Gastrocnemius medialis (tissue), 4 donors: ENCODE measurements around the gene ENTPD6. TPM values are rescaled to one million over a fixed set of nuclear protein-coding genes. Genes with fewer than 3 reads are reported as not detected.

Source experiments
- ATAC-seq, 2 donors: fragments of 150-250 bp; one replicate each; pipeline ENCODE4 v1.9.1; 2016
- DNase-seq, 2 donors: peaks; one replicate each; pipeline ENCODE4 v3.0.0-alpha.2; 2019
- H3K27ac ChIP-seq, 4 donors: fragments of 200-600 bp; sonication (generic); 1 replicate in 1 of 4; 2 replicates in 3 of 4; pipeline ENCODE4 v1.5.1; 2016 to 2018; ENCODE audit warnings: mild to moderate bottlenecking in 2 of 4, moderate library complexity in 1 of 4
- H3K27me3 ChIP-seq, 3 donors: fragments of 200-600 bp; sonication (generic) in 2 of 3; 1 replicate in 1 of 3; 2 replicates in 2 of 3; pipeline versions ENCODE4 v1.5.1 to v1.6.0; 2016 to 2019; ENCODE audit warnings: mild to moderate bottlenecking in 1 of 3, moderate library complexity in 1 of 3
- H3K36me3 ChIP-seq, 2 donors: fragments of 200-600 bp; sonication (generic) in 1 of 2; one replicate each; pipeline ENCODE4 v1.5.1; 2017 to 2018
- H3K4me1 ChIP-seq, 2 donors: fragments of 200-600 bp; sonication (generic) in 1 of 2; one replicate each; pipeline ENCODE4 v1.5.1; 2016 to 2017; ENCODE audit warnings: mild to moderate bottlenecking in 2 of 2
- H3K4me3 ChIP-seq, 4 donors: fragments of 200-600 bp; sonication (generic) in 3 of 4; 1 replicate in 1 of 4; 2 replicates in 3 of 4; pipeline ENCODE4 v1.5.1; 2016 to 2019; ENCODE audit warnings: mild to moderate bottlenecking in 2 of 4
- H3K9me3 ChIP-seq, 3 donors: fragments of 200-600 bp; sonication (generic) in 2 of 3; 1 replicate in 1 of 3; 2 replicates in 2 of 3; pipeline ENCODE4 v1.5.1; 2016 to 2019
- CTCF ChIP-seq, 5 experiments: fragments of 450-650 bp in 3 of 5; fragments of 200-600 bp in 2 of 5; sonication (generic) in 2 of 5; IDR thresholded peaks in 4 of 5; conservative IDR thresholded peaks in 1 of 5; 1 replicate in 4 of 5; 2 replicates in 1 of 5; pipeline ENCODE4 v1.5.1; 2016 to 2019; ENCODE audit warnings: antibody characterized with exemption in 5 of 5, mild to moderate bottlenecking in 3 of 5, moderate library complexity in 3 of 5
- POLR2A ChIP-seq, 2 donors: fragments of 450-650 bp; IDR thresholded peaks; one replicate each; pipeline ENCODE4 v1.6.1; 2017; ENCODE audit warnings: antibody characterized with exemption in 2 of 2, mild to moderate bottlenecking in 2 of 2, moderate library complexity in 2 of 2
- in situ Hi-C, 4 donors: fragments of 200-750 bp; cut with MboI; loops; one replicate each; pipeline versions ENCODE4 v1.15.0 to v1.8.0; 2017; ENCODE audit warnings: low sequenced_read_pairs in 4 of 4
- intact Hi-C: fragments of 100-400 bp; cut with DNase I; formaldehyde crosslinking; loops from one replicate; pipeline ENCODE4 v1.15.1; 2023; ENCODE audit warnings: low total_unique reads
- total RNA-seq, 4 donors: library from RNA; depleted of rRNA; stranded (reverse); fragments of >200 nt; gene quantifications; one replicate each; pipeline versions ENCODE4 v1.1.0 to v1.2.3, GENCODE V29; 2016

Gene ENTPD6
- total RNA-seq, 4 donors from 2014 or later: 27.0 to 61.1 (median 50.2) TPM

- DNase-seq (no peak), ATAC-seq (no peak)
- Histone ChIP-seq H3K4me1 (peaks cover 1 to 10% of the 10 kb centered on the region in 2 donors), H3K4me3 (no peak overlapping the region), H3K36me3 (no peaks in the 10 kb centered on the region), H3K27me3 (peaks cover 0 to 2% (median under 1%) of the 10 kb centered on the region in 3 donors), H3K9me3 (no peaks in the 10 kb centered on the region), H3K27ac (no peak overlapping the region)
- intact Hi-C loops: no loop called here
- in situ Hi-C loops: loop anchor here in 3 of 4 donors (10.0 to 25.0 kb wide), 4 partner anchors 96 to 204 kb away; partner anchors contain the start of genes ABHD12 (in 1 of the 3), ACSS1 (in 1 of the 3) and APMAP (in 1 of the 3)
- TF ChIP-seq POLR2A (IDR thresholded peaks at IDR 0.05): no peak
- TF ChIP-seq CTCF (IDR thresholded peaks at IDR 0.05 in 4 of 5, conservative IDR thresholded peaks at IDR 0.05 in 1 of 5): no peak
These were observed 3.8 kb upstream of the ENTPD6 start for GRCh38 chr20:25191689-25192088.

GRCh38 chr20:25193843-25194242 lies 1.7 kb upstream of the ENTPD6 start:
- DNase-seq (no peak), ATAC-seq (no peak)
- H3K27ac ChIP-seq: no peak overlapping the region

GRCh38 chr20:25194333-25194972 lies 1.1 kb upstream of the ENTPD6 start:
- in situ Hi-C loops: loop anchor here in 3 of 4 donors (10.0 to 25.0 kb wide), 4 partner anchors 93 to 207 kb away; partner anchors contain the start of genes ABHD12 (in 1 of the 3), ACSS1 (in 1 of the 3) and APMAP (in 1 of the 3)

More at GRCh38 chr20:25193843-25194242, 1.7 kb upstream of the ENTPD6 start:
- Histone ChIP-seq H3K4me1 (peaks cover 6 to 20% of the 10 kb centered on the region in 2 donors), H3K4me3 (no peak overlapping the region), H3K27me3 (no peaks in the 10 kb centered on the region), H3K9me3 (no peaks in the 10 kb centered on the region), H3K36me3 (no peaks in the 10 kb centered on the region)
- in situ Hi-C loops: loop anchor here in 3 of 4 donors (10.0 to 25.0 kb wide), 4 partner anchors 93 to 207 kb away; partner anchors contain the start of genes ABHD12 (in 1 of the 3), ACSS1 (in 1 of the 3) and APMAP (in 1 of the 3)
- intact Hi-C loops: no loop called here
- TF ChIP-seq POLR2A (IDR thresholded peaks at IDR 0.05) (no peak), CTCF (IDR thresholded peaks at IDR 0.05 in 4 of 5, conservative IDR thresholded peaks at IDR 0.05 in 1 of 5) (no peak)

More at GRCh38 chr20:25194333-25194972, 1.1 kb upstream of the ENTPD6 start:
- Histone ChIP-seq H3K27me3 (no peaks in the 10 kb centered on the region), H3K4me3 (no peak overlapping the region), H3K4me1 (peaks cover 6 to 24% of the 10 kb centered on the region in 2 donors), H3K36me3 (no peaks in the 10 kb centered on the region), H3K9me3 (no peaks in the 10 kb centered on the region), H3K27ac (peak overlapping the region in 3 of 4 donors; percentile 78 to 92 (median 80))
- no peak for TF ChIP-seq CTCF (IDR thresholded peaks at IDR 0.05 in 4 of 5, conservative IDR thresholded peaks at IDR 0.05 in 1 of 5)
- no peak for TF ChIP-seq POLR2A (IDR thresholded peaks at IDR 0.05)
- ATAC-seq (no peak), DNase-seq (no peak)
- intact Hi-C loops: no loop called here
